GM19463 (cell line): ENCODE results near the gene NDUFB11.

ENCODE experiments used
- ATAC-seq: cut with Tn5 transposase; IDR thresholded peaks from one replicate; pipeline ENCODE4 v1.9.1; 2021; ENCODE audit warnings: mild to moderate bottlenecking, moderate library complexity; ENCODE audit not compliant: unreplicated experiment

Gene NDUFB11

GRCh38 chrX:47093248-47093647, 51.3 kb downstream of the NDUFB11 start:
- no peak for ATAC-seq
